Mesothelial cell of epicardium (in vitro differentiated cells): Measurements from ENCODE around the gene RAP1A. TPM values are rescaled to one million over a fixed set of nuclear protein-coding genes. Genes with fewer than 3 reads are reported as not detected.
"Not testable (repeated sequence)": the region's sequence is repeated elsewhere in the genome, so short reads cannot be mapped to it uniquely, and the experiment has no call there.

ENCODE experiments used
- DNase-seq, 2 experiments: peaks; one replicate each; pipeline ENCODE4 v3.0.0; 2021; ENCODE audit warnings: low spot score in 2 of 2; ENCODE audit not compliant: unreplicated experiment in 2 of 2
- H3K27ac Mint-ChIP-seq: 2 replicates; pipeline ENCODE4 v1.8.0; 2021; ENCODE audit warnings: mixed read lengths
- H3K27me3 Mint-ChIP-seq: 2 replicates; pipeline ENCODE4 v1.8.0; 2021; ENCODE audit warnings: low read depth, mixed read lengths
- H3K36me3 Mint-ChIP-seq: 2 replicates; pipeline ENCODE4 v1.8.0; 2021; ENCODE audit warnings: mixed read lengths
- H3K4me1 Mint-ChIP-seq: 2 replicates; pipeline ENCODE4 v1.8.0; 2021; ENCODE audit warnings: mixed read lengths
- H3K4me3 Mint-ChIP-seq: 2 replicates; pipeline ENCODE4 v1.8.0; 2021; ENCODE audit warnings: mild to moderate bottlenecking, moderate library complexity, mixed read lengths
- H3K9me3 Mint-ChIP-seq: 2 replicates; pipeline ENCODE4 v1.8.0; 2021; ENCODE audit warnings: mixed read lengths
- total RNA-seq: library from RNA; stranded (reverse); gene quantifications from 3 replicates; pipeline ENCODE4 v1.2.1, GENCODE V29; 2021
- TF ChIP-seq, protein P1 (sequence below): fragments of 200-600 bp; sonication (generic); IDR thresholded peaks from one replicate; pipeline ENCODE4 v1.5.0; 2021; ENCODE audit warnings: antibody characterized with exemption; ENCODE audit not compliant: unreplicated experiment

RAP1A gene
- total RNA-seq, 1 donor from 2014 or later: 28.3 TPM

DNA sequence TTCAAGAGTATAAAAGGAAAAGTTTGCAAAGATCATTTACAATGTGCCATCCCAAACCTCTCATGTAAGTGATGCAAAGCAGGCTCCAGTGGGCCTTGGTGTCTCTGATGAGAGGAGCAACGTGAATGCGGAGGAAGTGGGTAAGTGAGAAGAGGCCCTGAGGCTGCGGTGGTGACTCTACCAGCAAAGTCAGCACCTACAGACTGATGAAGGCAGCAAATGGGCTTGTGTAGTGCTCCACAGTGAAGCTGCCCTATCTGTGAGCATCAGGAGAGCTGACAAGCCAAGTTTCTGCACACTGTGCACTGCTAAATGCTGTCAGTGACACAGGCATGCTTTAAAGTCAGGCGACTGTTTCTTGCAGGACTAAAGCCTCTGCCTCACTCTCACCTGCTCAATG, 15.6 kb upstream of the RAP1A start:
- Mint-ChIP-seq H3K27ac (no peak overlapping the region), H3K4me1 (no peaks in the 10 kb centered on the region), H3K36me3 (no peaks in the 10 kb centered on the region), H3K4me3 (no peak overlapping the region), H3K27me3 (peaks cover 2% of the 10 kb centered on the region), H3K9me3 (no peaks in the 10 kb centered on the region)
- DNase-seq: no peak
- TF ChIP-seq, protein P1, sequence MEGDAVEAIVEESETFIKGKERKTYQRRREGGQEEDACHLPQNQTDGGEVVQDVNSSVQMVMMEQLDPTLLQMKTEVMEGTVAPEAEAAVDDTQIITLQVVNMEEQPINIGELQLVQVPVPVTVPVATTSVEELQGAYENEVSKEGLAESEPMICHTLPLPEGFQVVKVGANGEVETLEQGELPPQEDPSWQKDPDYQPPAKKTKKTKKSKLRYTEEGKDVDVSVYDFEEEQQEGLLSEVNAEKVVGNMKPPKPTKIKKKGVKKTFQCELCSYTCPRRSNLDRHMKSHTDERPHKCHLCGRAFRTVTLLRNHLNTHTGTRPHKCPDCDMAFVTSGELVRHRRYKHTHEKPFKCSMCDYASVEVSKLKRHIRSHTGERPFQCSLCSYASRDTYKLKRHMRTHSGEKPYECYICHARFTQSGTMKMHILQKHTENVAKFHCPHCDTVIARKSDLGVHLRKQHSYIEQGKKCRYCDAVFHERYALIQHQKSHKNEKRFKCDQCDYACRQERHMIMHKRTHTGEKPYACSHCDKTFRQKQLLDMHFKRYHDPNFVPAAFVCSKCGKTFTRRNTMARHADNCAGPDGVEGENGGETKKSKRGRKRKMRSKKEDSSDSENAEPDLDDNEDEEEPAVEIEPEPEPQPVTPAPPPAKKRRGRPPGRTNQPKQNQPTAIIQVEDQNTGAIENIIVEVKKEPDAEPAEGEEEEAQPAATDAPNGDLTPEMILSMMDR: no peak

DNA sequence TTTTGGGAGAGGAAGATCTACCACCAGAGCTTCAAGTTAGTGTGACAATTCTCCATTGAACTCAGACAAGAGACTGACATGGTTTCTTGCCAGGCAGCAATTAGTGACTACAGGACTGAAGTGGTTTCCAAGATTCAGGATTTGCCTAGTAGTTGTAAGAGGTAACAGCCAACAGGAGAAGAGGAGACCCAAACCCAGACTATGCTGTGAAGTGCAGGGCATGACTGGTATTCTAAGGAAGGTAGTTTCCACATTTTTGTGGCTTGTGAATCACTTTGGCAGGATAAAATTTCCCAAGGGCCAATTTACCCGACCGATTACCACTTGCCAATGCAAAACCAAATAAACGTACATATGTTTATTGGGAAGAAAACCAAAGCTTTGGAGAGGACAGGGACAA, 14.7 kb upstream of the RAP1A start:
- Mint-ChIP-seq H3K4me1 (no peaks in the 10 kb centered on the region), H3K27ac (no peak overlapping the region), H3K27me3 (peaks cover 2% of the 10 kb centered on the region), H3K9me3 (peaks cover 4% of the 10 kb centered on the region), H3K4me3 (no peak overlapping the region), H3K36me3 (no peaks in the 10 kb centered on the region)
- TF ChIP-seq, protein P1: no peak
- no peak for DNase-seq

DNA sequence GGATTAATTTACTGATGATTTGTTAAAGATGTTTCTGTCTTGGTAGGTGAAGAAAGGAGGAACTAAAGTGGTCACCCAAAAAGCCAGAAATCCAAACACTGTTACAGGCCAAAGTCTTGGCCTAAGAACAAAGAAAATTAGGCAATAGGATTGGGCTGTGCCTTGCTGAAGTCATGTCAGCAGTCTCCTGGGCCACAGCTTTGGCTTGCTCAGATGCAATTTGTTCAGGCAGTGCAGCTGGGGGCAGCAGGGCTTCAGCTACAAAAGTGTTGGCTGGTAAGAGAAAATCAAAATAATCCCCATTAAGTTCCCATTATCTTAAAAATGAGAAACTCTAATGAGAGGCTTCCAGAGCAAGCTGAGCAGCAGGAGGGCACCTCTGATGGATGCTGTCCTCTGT, 14.0 kb upstream of the RAP1A start:
- H3K9me3 Mint-ChIP-seq: peaks cover 4% of the 10 kb centered on the region
- no peaks in the 10 kb centered on the region for H3K36me3 Mint-ChIP-seq
- peaks cover 2% of the 10 kb centered on the region for H3K27me3 Mint-ChIP-seq
- TF ChIP-seq, protein P1: no peak
- no peak overlapping the region for H3K27ac Mint-ChIP-seq
- no peak overlapping the region for H3K4me3 Mint-ChIP-seq
- no peaks in the 10 kb centered on the region for H3K4me1 Mint-ChIP-seq
- DNase-seq: no peak

DNA sequence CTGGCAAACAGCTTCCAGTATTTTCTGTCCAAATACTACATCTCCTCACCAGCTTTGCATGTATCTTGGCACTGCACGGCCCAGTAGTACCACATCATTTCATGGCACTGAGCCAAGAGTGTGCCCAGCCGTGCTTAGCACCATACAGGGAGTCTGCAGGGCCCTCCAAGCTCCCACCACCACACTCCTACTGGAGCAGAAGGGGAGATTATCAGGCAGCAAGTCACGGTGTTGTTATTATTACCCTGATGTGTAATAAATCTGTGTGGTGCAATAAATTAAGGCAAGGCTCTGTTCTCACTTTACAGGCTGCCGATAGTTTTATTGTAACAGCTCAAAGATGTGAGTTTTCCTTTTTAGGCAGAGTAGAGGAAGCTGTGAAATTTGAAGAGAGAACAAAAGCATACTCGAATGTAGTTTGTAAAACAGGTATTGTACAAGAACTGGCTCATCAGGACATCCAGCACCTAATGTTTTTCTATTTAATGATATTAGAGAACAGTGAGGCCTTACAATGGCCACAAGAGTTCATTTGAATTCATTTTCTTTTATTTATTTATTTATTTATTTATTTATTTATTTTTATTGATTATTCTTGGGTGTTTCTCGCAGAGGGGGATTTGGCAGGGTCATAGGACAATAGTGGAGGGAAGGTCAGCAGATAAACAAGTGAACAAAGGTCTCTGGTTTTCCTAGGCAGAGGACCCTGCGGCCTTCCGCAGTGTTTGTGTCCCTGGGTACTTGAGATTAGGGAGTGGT, 13.0 kb upstream of the RAP1A start:
- not testable (repeated sequence) for H3K9me3 Mint-ChIP-seq, H3K27me3 Mint-ChIP-seq, DNase-seq, H3K36me3 Mint-ChIP-seq, H3K4me3 Mint-ChIP-seq, H3K4me1 Mint-ChIP-seq, H3K27ac Mint-ChIP-seq

DNA sequence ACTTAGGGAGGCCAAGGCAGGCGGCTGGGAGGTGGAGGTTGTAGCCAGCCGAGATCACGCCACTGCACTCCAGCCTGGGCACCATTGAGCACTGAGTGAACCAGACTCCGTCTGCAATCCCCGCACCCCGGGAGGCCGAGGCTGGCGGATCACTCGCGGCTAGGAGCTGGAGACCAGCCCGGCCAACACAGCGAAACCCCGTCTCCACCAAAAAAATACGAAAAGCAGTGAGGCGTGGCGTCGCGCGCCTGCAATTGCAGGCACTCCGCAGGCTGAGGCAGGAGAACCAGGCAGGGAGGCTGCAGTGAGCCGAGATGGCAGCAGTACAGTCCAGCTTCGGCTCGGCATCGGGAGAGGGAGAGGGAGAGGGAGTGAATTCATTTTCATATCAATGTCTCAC, 11.1 kb upstream of the RAP1A start:
- not testable (repeated sequence) for H3K27me3 Mint-ChIP-seq, H3K9me3 Mint-ChIP-seq, H3K4me1 Mint-ChIP-seq, DNase-seq, H3K36me3 Mint-ChIP-seq, H3K4me3 Mint-ChIP-seq, H3K27ac Mint-ChIP-seq

DNA sequence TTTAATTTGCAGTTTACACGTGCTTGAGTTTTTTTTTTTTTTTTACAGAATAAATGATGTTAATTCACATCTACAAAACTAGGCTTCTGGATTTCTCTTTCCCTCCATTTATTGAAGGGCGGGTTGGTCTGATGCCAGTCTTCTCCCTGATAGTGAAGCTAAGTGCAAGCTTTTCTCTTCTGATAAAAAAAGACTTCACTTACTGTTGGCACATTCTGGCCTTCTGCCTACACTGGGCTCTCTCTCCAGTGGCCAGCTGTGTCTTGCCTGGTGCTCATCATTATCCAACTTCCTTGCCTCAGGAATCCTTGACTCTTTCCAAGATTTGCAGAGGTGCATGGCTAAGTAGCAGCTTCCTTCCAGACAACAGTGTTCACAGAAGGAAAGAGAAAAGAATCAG, 7.6 kb upstream of the RAP1A start:
- Mint-ChIP-seq H3K36me3 (no peaks in the 10 kb centered on the region), H3K9me3 (peaks cover 4% of the 10 kb centered on the region), H3K4me3 (no peak overlapping the region), H3K27me3 (no peaks in the 10 kb centered on the region), H3K4me1 (no peaks in the 10 kb centered on the region), H3K27ac (no peak overlapping the region)
- TF ChIP-seq, protein P1: no peak
- DNase-seq: no peak
